ENCODE measurements around the gene LTN1. TPM values are rescaled to one million over a fixed set of nuclear protein-coding genes. Genes with fewer than 3 reads are reported as not detected.
A peak's percentile ranks its signal among the peaks of the same experiment; 100 is the strongest.
"Not testable (repeated sequence)": the region's sequence is repeated elsewhere in the genome, so short reads cannot be mapped to it uniquely, and the experiment has no call there.

LTN1 gene
- polyA plus RNA-seq, 3 donors from 2014 or later: 9.9 to 19.1 (median 11.3) TPM

DNA sequence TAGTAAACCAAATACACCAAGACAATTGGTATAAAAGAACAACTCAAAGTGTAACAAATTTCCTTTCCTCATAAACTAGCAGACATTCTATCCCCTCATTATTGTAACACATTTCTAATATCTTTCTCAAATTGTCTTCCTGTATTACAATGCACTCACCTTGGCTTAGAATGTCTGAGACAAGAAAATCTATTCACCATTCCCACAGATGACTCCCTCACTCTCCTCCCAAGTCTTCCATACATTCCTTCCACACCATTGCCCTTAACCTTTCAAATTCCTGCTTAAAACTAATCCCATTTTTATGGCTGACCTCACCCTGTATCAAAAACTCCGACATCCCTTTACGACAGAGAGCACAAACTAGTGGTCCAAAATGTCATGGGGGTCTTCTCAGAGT, 56.0 kb downstream of the LTN1 start:
- H3K27me3 Mint-ChIP-seq (ENCODE audit: low read depth in 3 of 3): no peaks in the 10 kb centered on the region
- peaks cover 12 to 57% (median 36%) of the 10 kb centered on the region in 3 donors for H3K36me3 Mint-ChIP-seq

DNA sequence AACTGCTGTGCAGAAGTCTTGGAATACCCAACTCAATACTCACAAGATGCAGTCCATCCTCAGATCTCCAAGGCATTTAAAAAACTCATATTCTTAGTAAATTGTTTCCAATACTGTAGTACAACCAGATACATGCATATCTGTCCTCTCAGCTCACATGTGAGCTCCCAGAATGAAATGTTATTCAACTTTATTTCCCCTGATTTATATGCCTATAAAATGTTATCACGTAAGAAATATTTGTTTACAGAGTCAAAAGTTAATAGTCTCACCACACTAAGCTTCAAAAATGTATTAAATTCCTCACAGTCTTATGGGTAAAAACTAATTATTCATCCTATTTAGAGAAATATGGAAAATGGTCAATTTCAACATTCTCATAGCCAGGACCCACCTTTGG, 56.6 kb downstream of the LTN1 start:
- Mint-ChIP-seq H3K4me1 (peaks cover 1 to 15% of the 10 kb centered on the region in 2 donors), H3K36me3 (peaks cover 17 to 60% (median 35%) of the 10 kb centered on the region in 3 donors), H3K27me3 (ENCODE audit: low read depth in 3 of 3) (no peaks in the 10 kb centered on the region), H3K9me3 (no peaks in the 10 kb centered on the region), H3K4me3 (no peak overlapping the region), H3K27ac (no peak overlapping the region)
- DNase-seq: no peak

More for the DNA sequence above, 56.0 kb downstream of the LTN1 start:
- Mint-ChIP-seq H3K4me1 (peaks cover 1 to 15% of the 10 kb centered on the region in 2 donors), H3K27ac (peak overlapping the region in 1 of 6 donors; percentile 32), H3K9me3 (no peaks in the 10 kb centered on the region), H3K4me3 (no peak overlapping the region)
- no peak for DNase-seq

DNA sequence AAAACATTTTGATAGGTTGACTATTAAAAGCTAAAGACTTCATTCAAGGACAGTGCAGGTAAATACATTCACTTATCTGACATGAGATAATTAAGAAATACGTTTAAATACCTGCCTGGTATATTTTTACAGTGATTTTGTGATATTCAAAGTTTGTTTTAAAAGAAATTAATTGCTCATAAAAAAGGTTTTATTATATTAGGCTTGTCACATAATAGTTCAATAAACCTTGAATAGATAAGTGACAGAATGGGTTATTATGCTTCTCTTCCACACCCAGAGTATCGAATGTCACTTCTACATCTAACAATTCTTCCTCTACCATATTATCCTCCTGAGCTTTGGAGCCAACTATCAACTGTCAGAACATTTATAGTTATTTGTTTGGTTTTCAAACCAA, 60.0 kb downstream of the LTN1 start:
- DNase-seq: no peak
- Mint-ChIP-seq H3K4me1 (peaks cover 1 to 6% of the 10 kb centered on the region in 2 donors), H3K9me3 (no peaks in the 10 kb centered on the region), H3K4me3 (no peak overlapping the region), H3K36me3 (peaks cover 22 to 59% (median 27%) of the 10 kb centered on the region in 3 donors), H3K27ac (peak overlapping the region in 1 of 6 donors; percentile 7), H3K27me3 (ENCODE audit: low read depth in 3 of 3) (no peaks in the 10 kb centered on the region)

DNA sequence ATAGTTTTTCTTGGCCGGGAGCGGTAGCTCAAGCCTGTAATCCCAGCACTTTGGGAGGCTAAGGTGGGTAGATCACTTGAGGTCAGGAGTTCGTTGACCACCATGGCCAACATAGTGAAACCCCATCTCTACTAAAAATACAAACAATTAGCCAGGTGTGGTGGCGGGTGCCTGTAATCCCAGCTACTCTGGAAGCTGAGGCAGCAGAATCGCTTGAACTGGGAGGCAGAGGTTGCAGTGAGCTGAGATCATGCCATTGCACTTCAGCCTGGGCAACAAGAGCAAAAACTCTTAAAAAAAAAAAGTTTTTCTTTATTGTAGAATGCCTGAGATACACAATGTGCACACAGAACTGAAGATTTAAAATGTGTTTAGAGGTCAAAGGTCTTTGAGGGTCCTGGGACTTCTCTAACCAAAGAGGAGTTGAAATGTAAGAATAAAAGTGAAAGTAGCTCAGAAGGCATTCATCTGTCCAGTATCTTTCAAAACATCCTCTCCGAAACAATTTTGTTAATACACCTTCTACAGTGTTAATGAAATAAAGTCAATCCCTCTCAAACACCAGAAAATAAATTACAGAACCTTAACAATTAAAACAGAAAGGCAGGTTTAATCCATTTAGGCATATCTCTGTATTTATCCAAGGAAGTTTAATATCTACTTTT, 60.8 kb downstream of the LTN1 start:
- Mint-ChIP-seq H3K27ac (peak overlapping the region in 5 of 6 donors; percentile 44 to 68 (median 55)), H3K36me3 (peaks cover 22 to 57% (median 26%) of the 10 kb centered on the region in 3 donors)

DNA sequence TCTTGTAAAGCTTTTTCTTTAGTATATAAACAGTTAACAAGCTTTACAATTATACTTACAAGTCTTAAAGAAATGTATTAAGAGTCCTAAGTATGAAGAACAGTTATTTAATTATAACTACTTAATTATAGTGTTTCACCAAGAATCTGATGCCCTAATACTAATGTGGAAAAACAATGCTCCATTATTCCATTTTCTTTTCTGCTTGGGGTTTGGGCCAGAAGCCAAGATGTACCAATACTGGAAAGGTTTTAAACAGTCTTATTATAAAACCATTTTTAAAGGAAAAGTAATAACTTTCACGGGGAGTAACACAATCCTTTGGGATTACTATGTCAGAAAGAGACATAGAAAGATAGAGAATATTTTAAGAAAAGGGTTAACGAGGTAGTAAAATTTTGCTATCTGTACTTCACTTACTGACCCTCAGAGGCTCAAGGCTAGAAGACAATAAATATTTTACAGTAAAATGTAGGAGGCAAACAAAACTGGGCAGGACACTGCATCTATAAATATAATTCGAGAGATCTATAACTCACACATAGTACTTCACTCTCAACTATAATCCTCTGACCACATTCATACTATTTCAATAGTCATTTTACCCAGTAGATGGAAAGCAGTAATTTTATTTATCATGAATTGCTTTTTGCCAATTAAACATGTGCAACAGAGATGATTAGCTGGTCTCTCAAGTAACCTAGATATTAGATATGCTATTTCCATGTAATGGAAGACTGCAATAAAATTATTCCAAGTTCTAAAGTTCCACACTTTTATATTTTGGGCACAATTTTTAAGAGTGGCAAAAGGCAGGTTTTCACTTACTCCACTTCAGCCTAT, 63.9 kb downstream of the LTN1 start:
- peaks cover 1 to 6% of the 10 kb centered on the region in 2 donors for H3K4me1 Mint-ChIP-seq
- peaks cover 0 to 2% (median 2%) of the 10 kb centered on the region in 3 donors for H3K27me3 Mint-ChIP-seq (ENCODE audit: low read depth in 3 of 3)
- H3K36me3 Mint-ChIP-seq: peaks cover 20 to 58% (median 35%) of the 10 kb centered on the region in 3 donors
- no peak for DNase-seq
- H3K27ac Mint-ChIP-seq: peak overlapping the region in 3 of 6 donors; percentile 7 to 51 (median 46)
- H3K9me3 Mint-ChIP-seq: no peaks in the 10 kb centered on the region
- H3K4me3 Mint-ChIP-seq: no peak overlapping the region

More for the DNA sequence above, 60.8 kb downstream of the LTN1 start:
- H3K4me1 Mint-ChIP-seq; H3K27me3 Mint-ChIP-seq (ENCODE audit: low read depth in 3 of 3); H3K9me3 Mint-ChIP-seq; DNase-seq; H3K4me3 Mint-ChIP-seq: not testable (repeated sequence)

DNA sequence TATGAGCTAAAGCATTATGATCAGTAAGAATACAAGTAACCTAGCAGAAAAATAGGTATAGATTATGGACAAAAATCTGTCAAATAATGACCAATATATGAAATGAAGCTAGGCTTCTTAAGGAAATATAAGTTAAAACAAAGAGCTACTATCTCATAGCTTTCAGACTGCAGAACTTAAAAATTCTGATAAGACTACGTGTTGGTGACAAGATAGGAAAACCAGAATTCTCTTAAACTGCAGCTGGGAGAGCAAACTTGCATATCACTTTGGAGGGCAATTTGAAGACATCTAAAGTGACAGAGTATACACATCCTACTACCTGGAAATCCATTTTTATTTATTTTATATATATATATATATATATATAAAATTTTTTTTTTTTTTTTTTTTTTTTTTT, 65.5 kb downstream of the LTN1 start:
- Mint-ChIP-seq H3K27ac (no peak overlapping the region), H3K36me3 (peaks cover 22 to 58% (median 45%) of the 10 kb centered on the region in 3 donors), H3K4me1 (peaks cover 1 to 3% of the 10 kb centered on the region in 2 donors), H3K9me3 (no peaks in the 10 kb centered on the region), H3K4me3 (no peak overlapping the region), H3K27me3 (ENCODE audit: low read depth in 3 of 3) (peaks cover 0 to 2% (median 2%) of the 10 kb centered on the region in 3 donors)
- no peak for DNase-seq

DNA sequence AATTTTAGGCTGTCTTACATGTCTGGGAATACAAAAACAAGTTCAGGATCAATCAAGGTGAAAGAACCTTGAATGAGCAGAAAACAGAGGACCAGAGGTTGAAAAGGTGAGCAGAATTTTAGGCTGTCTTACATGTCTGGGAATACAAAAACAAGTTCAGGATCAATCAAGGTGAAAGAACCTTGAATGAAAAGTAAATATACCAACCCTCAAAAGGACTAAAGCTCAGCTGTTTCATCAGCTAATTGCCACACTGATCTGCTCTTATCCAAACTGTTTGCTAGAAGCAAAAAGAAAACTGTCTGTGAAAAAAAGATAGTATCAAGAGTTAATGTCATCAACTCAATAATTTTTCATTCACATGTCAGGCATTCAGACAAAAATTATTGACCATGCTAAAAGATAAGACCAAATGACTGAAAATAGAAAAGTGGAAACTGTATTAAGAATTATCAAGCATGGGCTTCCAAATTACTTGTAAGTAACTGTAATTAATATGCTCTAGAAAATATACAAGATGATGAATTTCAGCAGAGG, 69.2 kb downstream of the LTN1 start:
- H3K36me3 Mint-ChIP-seq: peaks cover 17 to 40% (median 36%) of the 10 kb centered on the region in 3 donors
- no peak for DNase-seq

DNA sequence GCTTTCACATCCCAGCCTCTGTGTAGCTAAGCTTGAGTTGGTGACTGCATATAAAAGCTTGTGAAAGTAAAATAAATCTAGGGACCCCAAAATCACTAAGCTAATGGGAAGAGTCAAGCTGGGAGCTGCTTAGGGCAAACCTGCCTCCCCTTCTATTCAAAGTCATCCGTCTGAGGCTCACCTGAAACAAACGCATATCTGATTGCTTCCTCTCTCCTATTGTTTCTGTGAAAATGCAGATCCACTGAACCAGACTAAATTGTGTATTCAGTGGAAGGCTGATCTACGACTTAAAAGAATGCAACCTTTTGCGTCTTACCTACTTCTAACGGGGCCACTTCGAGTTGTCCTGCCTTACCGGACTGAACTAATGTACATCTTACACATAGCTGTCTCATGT, 70.3 kb downstream of the LTN1 start:
- Mint-ChIP-seq H3K27me3 (ENCODE audit: low read depth in 3 of 3) (peaks cover 0 to 2% (median 2%) of the 10 kb centered on the region in 3 donors), H3K9me3 (no peaks in the 10 kb centered on the region), H3K4me1 (no peaks in the 10 kb centered on the region), H3K4me3 (no peak overlapping the region), H3K36me3 (peaks cover 17 to 40% (median 32%) of the 10 kb centered on the region in 3 donors), H3K27ac (peak overlapping the region in 1 of 6 donors; percentile 21)
- no peak for DNase-seq

More for the DNA sequence above, 69.2 kb downstream of the LTN1 start:
- no peaks in the 10 kb centered on the region for H3K4me1 Mint-ChIP-seq
- H3K4me3 Mint-ChIP-seq: no peak overlapping the region
- H3K27ac Mint-ChIP-seq: no peak overlapping the region
- H3K9me3 Mint-ChIP-seq: no peaks in the 10 kb centered on the region
- H3K27me3 Mint-ChIP-seq (ENCODE audit: low read depth in 3 of 3): peaks cover 0 to 2% (median 2%) of the 10 kb centered on the region in 3 donors

DNA sequence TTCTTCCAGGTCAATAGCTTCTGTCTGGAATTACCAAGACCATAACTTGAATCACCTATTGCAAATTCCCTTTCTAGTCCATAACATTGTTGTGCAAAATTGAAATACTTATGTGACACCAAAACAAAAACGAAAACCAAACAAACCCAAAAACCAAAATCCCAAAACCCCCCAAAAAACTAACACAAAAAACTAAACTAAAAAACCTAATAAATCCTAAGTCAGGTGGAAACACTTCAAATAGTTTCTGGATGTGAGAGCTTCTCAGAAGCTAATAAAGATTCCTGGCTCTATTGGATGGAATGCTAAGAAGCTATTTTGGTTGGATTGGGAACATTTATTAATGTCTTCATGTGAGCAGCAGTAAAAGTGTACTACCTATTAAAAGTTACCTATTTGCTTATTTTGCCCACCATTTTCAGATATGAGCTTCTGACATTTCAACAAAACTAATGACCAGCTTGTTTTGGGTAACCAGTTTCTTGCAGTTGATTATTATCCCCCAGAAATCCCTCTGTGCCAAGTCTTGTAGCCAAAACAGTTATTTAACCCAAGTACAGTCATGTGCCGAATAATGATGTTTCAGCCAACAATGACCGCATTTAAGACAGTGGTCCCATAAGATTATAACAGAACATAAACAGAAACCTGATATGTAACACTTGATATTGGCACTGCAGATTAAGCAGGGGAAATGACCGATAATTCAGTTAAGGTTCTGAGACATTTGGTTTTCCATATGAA, 76.4 kb downstream of the LTN1 start:
- DNase-seq: no peak
- H3K27ac Mint-ChIP-seq: no peak overlapping the region
- peaks cover 0 to under 1% (median 0%) of the 10 kb centered on the region in 3 donors for H3K36me3 Mint-ChIP-seq
- peaks cover 0 to 3% (median 0%) of the 10 kb centered on the region in 3 donors for H3K27me3 Mint-ChIP-seq (ENCODE audit: low read depth in 3 of 3)
- no peaks in the 10 kb centered on the region for H3K4me1 Mint-ChIP-seq
- no peaks in the 10 kb centered on the region for H3K9me3 Mint-ChIP-seq
- H3K4me3 Mint-ChIP-seq: no peak overlapping the region

DNA sequence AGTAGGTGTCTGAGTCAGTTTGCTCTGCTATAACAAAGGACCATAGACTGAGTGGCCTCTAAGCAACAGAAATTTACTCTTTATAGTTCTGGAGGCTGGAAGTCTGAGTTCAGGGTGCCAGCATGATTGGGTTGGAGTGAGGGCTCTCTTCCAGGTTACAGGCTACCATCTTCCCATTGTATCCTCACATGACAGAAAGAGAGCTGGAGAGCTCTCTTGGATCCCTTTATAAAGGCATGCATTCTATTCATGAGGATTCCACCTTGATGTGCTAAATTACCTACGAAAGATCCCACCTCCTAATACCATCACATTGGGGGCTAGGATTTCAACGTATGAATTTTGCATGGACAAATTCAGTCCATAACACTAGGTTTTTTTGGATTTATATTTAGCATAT, 79.6 kb downstream of the LTN1 start:
- Mint-ChIP-seq H3K4me3 (no peak overlapping the region), H3K27ac (no peak overlapping the region), H3K27me3 (ENCODE audit: low read depth in 3 of 3) (peaks cover 0 to 6% (median 0%) of the 10 kb centered on the region in 3 donors), H3K4me1 (no peaks in the 10 kb centered on the region), H3K9me3 (no peaks in the 10 kb centered on the region), H3K36me3 (no peaks in the 10 kb centered on the region)
- DNase-seq: no peak

DNA sequence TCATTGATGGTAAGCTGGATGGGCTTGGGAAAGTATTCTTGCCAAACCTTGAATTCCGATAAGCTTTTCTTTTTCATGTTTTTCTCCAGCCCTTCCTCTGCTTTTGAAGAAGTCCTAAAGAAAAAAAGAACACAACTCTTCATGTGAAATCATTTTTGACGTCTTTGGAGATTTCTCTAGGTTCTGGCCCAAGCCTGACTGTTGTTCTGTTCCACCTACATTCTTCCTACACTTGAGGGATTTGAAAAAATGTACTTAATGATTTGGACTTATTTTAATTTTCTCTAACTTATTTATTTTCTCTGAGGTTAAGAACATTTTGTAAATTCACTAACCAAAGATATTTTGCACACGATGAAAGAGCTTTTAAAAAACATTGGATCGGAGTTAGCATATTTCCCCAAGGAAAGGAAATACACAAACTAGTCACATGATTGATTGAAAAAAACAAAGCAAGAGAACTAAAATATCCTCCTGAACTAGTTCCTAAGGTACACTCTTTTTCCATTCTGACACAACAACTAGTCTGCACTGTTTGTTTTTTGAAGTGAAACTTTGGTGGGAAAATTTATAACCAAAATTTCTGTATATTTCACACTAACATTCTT, 82.3 kb downstream of the LTN1 start:
- H3K4me3 Mint-ChIP-seq: no peak overlapping the region
- peaks cover 0 to 6% (median 0%) of the 10 kb centered on the region in 3 donors for H3K27me3 Mint-ChIP-seq (ENCODE audit: low read depth in 3 of 3)
- H3K27ac Mint-ChIP-seq: no peak overlapping the region

DNA sequence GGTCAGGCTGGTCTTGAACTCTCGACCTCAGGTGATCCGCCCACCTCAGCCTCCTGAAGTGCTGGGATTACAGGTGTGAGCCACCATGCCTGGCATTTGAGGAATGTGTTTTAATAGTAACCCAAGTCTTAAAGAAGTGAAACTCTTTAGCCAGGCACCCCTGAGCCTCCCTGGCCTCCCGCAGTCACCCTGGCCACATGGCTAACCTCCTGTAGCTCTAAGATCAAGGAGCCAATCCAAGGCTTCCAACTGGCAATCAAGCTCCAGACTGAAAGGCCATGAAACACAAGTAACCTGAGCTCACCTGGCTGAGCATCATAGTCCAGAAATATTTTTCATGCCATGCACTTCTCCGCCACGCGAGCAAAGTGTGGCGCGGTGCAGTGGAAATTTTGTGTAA, 84.3 kb downstream of the LTN1 start:
- no peaks in the 10 kb centered on the region for H3K36me3 Mint-ChIP-seq
- no peak overlapping the region for H3K27ac Mint-ChIP-seq
- H3K4me1 Mint-ChIP-seq: no peaks in the 10 kb centered on the region
- no peak overlapping the region for H3K4me3 Mint-ChIP-seq
- H3K27me3 Mint-ChIP-seq (ENCODE audit: low read depth in 3 of 3): peaks cover 0 to 7% (median 2%) of the 10 kb centered on the region in 3 donors
- H3K9me3 Mint-ChIP-seq: no peaks in the 10 kb centered on the region
- no peak for DNase-seq

More for the DNA sequence above, 82.3 kb downstream of the LTN1 start:
- Mint-ChIP-seq H3K9me3 (no peaks in the 10 kb centered on the region), H3K4me1 (no peaks in the 10 kb centered on the region), H3K36me3 (no peaks in the 10 kb centered on the region)
- no peak for DNase-seq

DNA sequence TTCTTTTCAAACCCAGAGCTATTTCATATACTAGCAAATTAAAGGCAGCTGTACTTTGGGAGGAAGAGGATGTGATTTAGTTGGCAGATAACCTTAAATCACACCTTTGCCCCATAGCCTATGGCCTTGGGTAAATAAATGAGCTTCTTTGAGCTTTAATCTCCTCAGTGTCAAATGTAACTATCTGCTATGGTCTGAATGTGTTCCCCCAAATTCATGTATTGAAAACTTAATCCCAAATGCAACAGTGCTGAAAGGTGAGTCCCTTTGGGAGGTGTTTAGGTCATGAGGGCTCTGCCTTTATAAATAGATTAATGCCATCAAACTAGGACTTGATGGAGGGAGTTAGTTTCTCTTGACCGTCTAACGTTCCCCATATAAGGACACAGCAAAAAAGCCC, 85.8 kb downstream of the LTN1 start:
- Mint-ChIP-seq H3K4me3 (no peak overlapping the region), H3K4me1 (no peaks in the 10 kb centered on the region), H3K9me3 (no peaks in the 10 kb centered on the region), H3K27me3 (ENCODE audit: low read depth in 3 of 3) (peaks cover 4 to 11% (median 9%) of the 10 kb centered on the region in 3 donors), H3K36me3 (no peaks in the 10 kb centered on the region), H3K27ac (no peak overlapping the region)
- no peak for DNase-seq

Data from immature natural killer cell (primary cell).